Stimulated activated CD8-positive, alpha-beta memory T cell treated with anti-CD3 and anti-CD28 coated beads, Interleukin-4, amount 100 ng/mL, for 1 hour (primary cell): ENCODE data around the gene SARM1.

Experiments used
- DNase-seq, 2 donors: peaks; one replicate each; pipeline ENCODE4 v3.0.0-alpha.2; 2020; ENCODE audit warnings: low read depth in 2 of 2, low spot score in 1 of 2

Gene SARM1

DNA sequence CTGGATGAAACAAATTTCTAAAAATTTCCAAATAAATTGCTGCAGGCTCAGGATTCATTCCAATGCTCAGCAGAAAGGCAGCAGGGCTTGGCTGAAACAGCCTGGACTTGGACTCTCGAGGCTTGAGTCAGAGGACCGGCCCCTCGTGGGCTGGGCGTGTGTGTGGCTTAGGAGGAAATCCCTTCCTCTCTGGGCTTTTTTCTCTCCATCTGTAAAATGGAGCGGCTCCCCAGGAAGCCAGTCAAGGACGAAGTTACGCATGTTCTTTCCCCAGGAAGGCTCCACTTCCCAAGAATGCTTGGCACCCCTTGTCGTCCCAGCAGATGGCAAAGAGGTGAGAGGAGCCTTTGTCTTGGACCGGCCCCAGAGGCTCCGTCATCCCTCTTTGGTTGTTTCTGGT, 21.0 kb downstream of the SARM1 start:
- no peak for DNase-seq

GRCh38 chr17:28394337-28395116, 23.0 kb downstream of the SARM1 start:
- DNase-seq: no peak

GRCh38 chr17:28395426-28395825, 23.9 kb downstream of the SARM1 start:
- no peak for DNase-seq

DNA sequence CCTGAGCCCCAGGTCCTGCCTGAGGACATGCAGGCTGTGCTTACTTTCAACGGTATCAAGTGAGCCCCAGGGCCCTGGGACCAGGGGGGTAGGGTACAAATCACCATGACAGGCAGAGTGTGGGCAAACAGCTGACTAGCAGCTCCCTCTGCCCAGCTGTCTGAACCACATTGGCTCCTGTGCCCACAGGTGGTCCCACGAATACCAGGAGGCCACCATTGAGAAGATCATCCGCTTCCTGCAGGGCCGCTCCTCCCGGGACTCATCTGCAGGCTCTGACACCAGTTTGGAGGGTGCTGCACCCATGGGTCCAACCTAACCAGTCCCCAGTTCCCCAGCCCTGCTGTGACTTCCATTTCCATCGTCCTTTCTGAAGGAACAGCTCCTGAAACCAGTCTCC, 24.5 kb downstream of the SARM1 start:
- no peak for DNase-seq

GRCh38 chr17:28396635-28397239, 25.2 kb downstream of the SARM1 start:
- no peak for DNase-seq

DNA sequence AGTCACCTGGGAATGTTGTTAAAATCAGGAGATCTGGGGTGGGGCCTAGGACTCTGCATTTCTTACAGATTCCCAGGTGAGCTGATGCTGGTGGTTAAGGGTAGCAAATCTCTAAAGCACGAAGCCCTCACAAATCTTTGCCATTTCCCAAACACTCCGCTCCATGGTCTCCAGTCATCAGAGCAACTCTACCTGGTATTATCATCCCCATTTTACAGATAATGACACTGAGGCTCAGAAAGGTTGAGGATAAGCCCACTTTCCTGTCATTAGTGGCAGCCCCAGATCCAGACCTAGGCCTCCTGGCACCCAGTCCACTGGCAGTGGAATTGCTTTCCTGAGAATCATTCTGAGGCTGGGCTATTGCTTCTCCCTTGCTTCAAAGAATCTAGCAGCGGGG, 25.8 kb downstream of the SARM1 start:
- no peak for DNase-seq

DNA sequence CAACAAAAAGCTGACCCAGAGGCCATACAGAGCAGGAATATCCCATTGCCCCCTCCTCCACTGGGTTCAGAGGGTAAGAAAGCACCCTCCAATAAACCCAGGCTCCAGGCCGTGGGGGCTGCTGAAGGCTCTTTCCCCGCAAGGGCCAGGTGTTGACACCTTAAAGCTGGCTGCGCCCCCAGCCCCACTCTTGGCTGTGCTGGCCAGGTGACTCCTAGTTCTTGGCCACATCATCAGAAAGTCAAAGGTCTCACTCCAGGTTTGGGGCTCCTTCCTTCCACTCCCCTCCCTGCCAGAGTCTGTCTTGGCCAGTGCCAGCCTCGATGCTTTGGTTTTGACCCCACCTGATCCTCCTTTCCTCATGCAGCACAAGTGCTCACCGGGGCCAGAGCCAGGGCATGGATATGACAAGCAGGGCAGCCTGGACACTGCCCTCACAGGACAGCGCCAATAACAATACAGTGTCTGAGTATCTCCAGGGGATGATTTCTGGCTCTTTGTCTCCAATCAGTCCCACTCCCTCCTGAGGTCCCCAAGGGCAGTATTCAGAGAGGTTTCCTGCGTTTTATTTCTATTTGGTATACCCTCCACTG, 26.3 kb downstream of the SARM1 start:
- no peak for DNase-seq

DNA sequence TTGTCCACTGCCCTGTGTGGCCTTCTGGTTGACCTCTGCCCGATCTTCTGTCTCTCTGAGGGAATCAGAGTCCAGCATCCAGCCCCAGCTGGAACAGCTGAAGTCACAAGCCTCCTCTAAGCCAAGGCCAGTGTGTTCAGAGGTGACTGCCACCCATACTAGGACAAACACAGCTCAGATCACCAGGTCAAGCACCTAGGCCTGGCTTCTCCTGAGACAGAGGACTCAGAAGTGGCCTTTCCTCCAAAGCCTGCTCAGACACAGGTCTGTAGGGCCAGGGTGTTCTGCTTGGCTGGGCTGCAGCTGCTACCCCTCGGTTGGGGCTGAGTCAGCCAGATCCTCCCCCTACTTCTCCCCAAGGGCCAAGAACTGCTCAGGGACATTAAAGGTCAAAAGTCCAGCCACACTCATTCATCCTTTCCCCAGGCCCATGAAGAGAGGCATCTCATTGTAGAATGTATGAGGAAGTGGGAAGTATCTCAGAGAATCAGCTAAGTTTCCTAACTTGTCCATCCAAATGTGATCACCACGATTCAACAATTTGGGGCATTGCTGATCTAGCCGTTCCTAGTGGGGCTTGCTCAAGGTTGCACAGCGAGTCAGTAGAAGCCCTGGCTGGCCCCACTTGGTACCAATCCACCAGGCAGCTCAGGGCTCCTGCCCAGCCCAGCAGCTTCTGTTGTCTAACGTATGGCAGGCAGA, 26.9 kb downstream of the SARM1 start:
- no peak for DNase-seq

- DNase-seq: no peak
These were observed 28.3 kb downstream of the SARM1 start for GRCh38 chr17:28399808-28400207.

GRCh38 chr17:28402224-28402630, 30.7 kb downstream of the SARM1 start:
- DNase-seq: no peak

GRCh38 chr17:28402844-28403243, 31.4 kb downstream of the SARM1 start:
- no peak for DNase-seq

DNA sequence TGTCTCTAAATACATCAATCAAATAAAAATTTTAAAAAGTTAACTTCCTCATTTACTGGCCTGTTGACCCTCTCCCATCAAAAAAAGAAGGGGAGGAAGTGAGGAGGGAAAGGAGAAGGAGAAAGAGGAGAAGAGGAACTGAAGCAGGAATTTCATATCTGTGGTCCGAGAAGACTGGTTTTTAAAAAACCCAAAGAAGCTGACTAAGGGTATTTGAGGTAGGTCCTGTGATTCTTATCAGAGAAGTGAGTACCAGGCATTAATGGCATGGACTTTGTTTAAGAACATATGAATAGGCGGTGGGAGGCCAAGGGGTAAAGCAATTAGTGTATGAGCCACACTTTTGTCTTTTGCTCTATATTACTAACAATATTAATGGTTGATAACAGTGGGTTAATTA, 32.5 kb downstream of the SARM1 start:
- DNase-seq: no peak

- no peak for DNase-seq
These were observed 32.9 kb downstream of the SARM1 start for GRCh38 chr17:28404461-28404811.

- DNase-seq: no peak
These were observed 33.5 kb downstream of the SARM1 start for GRCh38 chr17:28404812-28405570.

- DNase-seq: no peak
These were observed 34.4 kb downstream of the SARM1 start, which contains the start of gene SLC46A1 for GRCh38 chr17:28405632-28406472. SLC46A1 (minus strand) TSS chr17:28406212; CDS start chr17:28406114, 98 bp downstream.

DNA sequence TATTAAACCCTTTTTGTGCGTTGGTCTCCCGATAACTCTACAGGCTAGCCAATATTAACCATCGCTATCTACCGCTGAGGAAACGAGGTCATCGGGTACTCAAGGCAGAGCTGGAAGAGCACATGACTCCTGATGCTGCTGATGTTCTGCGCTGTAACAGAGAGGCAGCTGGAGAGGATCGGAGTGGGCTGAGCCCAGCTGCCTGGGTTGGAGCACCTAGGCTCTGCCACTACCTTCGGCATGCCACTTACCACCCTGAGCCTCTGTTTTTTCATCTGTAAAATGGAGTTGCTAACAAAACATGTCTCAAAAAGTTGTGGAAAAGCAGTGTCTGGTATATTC, 35.0 kb downstream of the SARM1 start:
- no peak for DNase-seq

DNA sequence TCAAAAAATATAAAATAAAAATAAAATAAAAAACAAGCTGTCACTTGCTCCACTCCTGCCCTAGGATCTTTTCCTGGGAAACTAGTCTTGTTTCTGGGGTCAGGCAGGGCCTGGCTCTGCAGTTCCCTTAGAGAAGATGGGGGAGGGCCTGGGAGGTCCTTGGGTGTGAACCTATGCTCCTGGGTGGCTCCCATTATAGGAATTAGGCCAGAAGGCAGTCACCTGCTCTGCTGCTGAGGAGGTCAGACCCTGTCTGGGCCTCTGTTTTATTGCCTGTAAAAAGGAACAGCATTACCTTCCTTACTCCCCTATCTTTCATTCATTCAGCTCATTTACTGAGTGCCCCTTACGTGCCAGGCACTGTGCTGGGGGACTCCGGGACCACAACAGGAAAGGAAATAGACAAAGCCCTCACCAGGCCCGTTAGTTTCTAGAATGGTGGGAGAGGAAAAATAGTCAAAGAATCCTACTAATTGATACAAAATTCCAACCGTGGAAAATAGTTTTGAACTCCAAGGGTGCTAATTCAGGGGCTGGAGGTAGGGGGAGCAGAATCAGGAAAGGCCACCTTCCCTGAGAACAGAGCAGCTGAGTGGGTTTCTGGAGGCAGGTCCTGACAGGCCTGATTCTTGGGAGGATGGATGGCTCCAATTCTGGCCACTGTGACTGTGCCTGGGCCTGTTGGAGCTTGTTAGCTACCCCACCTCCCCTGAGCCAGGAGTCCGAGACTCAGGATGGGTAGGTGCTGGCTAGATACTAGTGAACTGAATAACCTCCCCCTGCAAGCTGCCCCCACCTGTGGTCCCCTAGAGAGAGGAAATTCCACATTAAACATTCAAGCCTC, 35.9 kb downstream of the SARM1 start:
- DNase-seq: no peak

DNA sequence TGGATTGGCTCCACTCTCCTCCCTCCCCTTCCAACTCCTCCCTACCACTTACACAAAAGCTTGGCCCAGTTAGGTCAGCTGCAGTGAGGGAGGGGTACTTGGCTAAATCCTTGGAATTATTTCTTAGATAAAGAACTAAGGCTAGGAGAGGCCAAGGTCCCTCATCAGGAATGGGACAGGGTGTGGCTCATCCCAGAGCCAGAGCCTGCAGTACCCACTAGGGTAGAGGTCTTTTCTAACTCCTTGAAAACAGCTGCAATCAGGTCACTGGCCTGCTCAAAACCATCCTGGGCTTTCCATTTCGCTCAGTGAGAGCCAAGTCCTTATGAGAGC, 36.4 kb downstream of the SARM1 start:
- no peak for DNase-seq

GRCh38 chr17:28412099-28412498, 40.6 kb downstream of the SARM1 start:
- no peak for DNase-seq

GRCh38 chr17:28413804-28414203, 42.3 kb downstream of the SARM1 start:
- DNase-seq: no peak
